Skin epidermis (tissue), 12 donors: Measurements from ENCODE around the gene LDB1.

ENCODE experiments used
- H3K27ac ChIP-seq, 21 experiments: fragments of 200-600 bp; sonication (generic) in 11 of 21; one replicate each; pipeline ENCODE4 v1.5.0; 2020; ENCODE audit warnings: mild to moderate bottlenecking in 3 of 21, inconsistent platforms in 2 of 21, moderate library complexity in 2 of 21
- H3K4me3 ChIP-seq, 7 experiments: fragments of 200-600 bp; sonication (generic) in 2 of 7; one replicate each; pipeline ENCODE4 v1.5.0; 2020; ENCODE audit warnings: inconsistent platforms in 2 of 7, mild to moderate bottlenecking in 2 of 7, moderate library complexity in 1 of 7

LDB1 gene

GRCh38 chr10:102067091-102067916 is 52.9 kb downstream of the LDB1 start:
- peak overlapping the region in 4 of 21 experiments; percentile 8 to 97 (median 54) for H3K27ac ChIP-seq
- peak overlapping the region in 1 of 7 experiments; percentile 82 for H3K4me3 ChIP-seq

- peak overlapping the region in 6 of 7 experiments; percentile 82 to 98 (median 94) for H3K4me3 ChIP-seq
These were observed 53.6 kb downstream of the LDB1 start for GRCh38 chr10:102066399-102067088.

GRCh38 chr10:102065561-102066398 is 54.4 kb downstream of the LDB1 start:
- Histone ChIP-seq H3K4me3 (peak overlapping the region; percentile 82 to 98 (median 93)), H3K27ac (peak overlapping the region; percentile 60 to 98 (median 95))

More at GRCh38 chr10:102066399-102067088, 53.6 kb downstream of the LDB1 start:
- H3K27ac ChIP-seq, result peak overlapping the region in 17 of 21 experiments; percentile 85 to 98 (median 95)

GRCh38 chr10:102064868-102065560 is 55.2 kb downstream of the LDB1 start, which contains the start of gene HPS6:
HPS6 (plus strand) TSS chr10:102065349; CDS start chr10:102065475, 126 bp downstream.
- Histone ChIP-seq H3K27ac (peak within 1 kb of the TSS; percentile 60 to 98 (median 95)), H3K4me3 (peak within 1 kb of the TSS; percentile 82 to 98 (median 93))

GRCh38 chr10:102064503-102064867 is 55.7 kb downstream of the LDB1 start:
- Histone ChIP-seq H3K4me3 (peak overlapping the region in 6 of 7 experiments; percentile 82 to 98 (median 92)), H3K27ac (peak overlapping the region in 20 of 21 experiments; percentile 40 to 98 (median 95))

GRCh38 chr10:102059987-102060386 is 60.2 kb downstream of the LDB1 start:
- Histone ChIP-seq H3K27ac (no peak overlapping the region), H3K4me3 (no peak overlapping the region)
